HG03460 (cell line): Measurements from ENCODE around the gene GRIK2.

ENCODE experiments used
- ATAC-seq: cut with Tn5 transposase; IDR thresholded peaks from one replicate; pipeline ENCODE4 v1.9.1; 2021; ENCODE audit not compliant: unreplicated experiment

GRIK2 gene

GRCh38 chr6:101776919-101777350, 383.4 kb downstream of the GRIK2 start:
- ATAC-seq: no peak

GRCh38 chr6:101777646-101778045, 384.1 kb downstream of the GRIK2 start:
- no peak for ATAC-seq

GRCh38 chr6:101779051-101779844, 385.7 kb downstream of the GRIK2 start:
- ATAC-seq: no peak

GRCh38 chr6:101783287-101783686, 389.8 kb downstream of the GRIK2 start:
- no peak for ATAC-seq

- ATAC-seq: no peak
Measured at GRCh38 chr6:101784094-101784493, 390.6 kb downstream of the GRIK2 start.

GRCh38 chr6:101799531-101799930, 406.0 kb downstream of the GRIK2 start:
- no peak for ATAC-seq

GRCh38 chr6:101800598-101800997, 407.1 kb downstream of the GRIK2 start:
- ATAC-seq: no peak

- no peak for ATAC-seq
Measured at GRCh38 chr6:101803136-101803535, 409.6 kb downstream of the GRIK2 start.

GRCh38 chr6:101806241-101806640, 412.7 kb downstream of the GRIK2 start:
- no peak for ATAC-seq

GRCh38 chr6:101811108-101811507, 417.6 kb downstream of the GRIK2 start:
- ATAC-seq: no peak

GRCh38 chr6:101816716-101817115, 423.2 kb downstream of the GRIK2 start:
- ATAC-seq: no peak

- no peak for ATAC-seq
Measured at GRCh38 chr6:101818051-101818450, 424.5 kb downstream of the GRIK2 start.

GRCh38 chr6:101824551-101825345, 431.2 kb downstream of the GRIK2 start:
- no peak for ATAC-seq

GRCh38 chr6:101826269-101826668, 432.8 kb downstream of the GRIK2 start:
- ATAC-seq: no peak

- no peak for ATAC-seq
Measured at GRCh38 chr6:101826678-101827077, 433.2 kb downstream of the GRIK2 start.

- no peak for ATAC-seq
Measured at GRCh38 chr6:101830501-101831031, 437.1 kb downstream of the GRIK2 start.

GRCh38 chr6:101832371-101832770, 438.9 kb downstream of the GRIK2 start:
- ATAC-seq: no peak

GRCh38 chr6:101840100-101840499, 446.6 kb downstream of the GRIK2 start:
- ATAC-seq: no peak

- peak; percentile 72 for ATAC-seq
Measured at GRCh38 chr6:101845172-101845571, 451.7 kb downstream of the GRIK2 start.

- peak; percentile 84 for ATAC-seq
Measured at GRCh38 chr6:101845621-101846020, 452.1 kb downstream of the GRIK2 start.

- ATAC-seq: no peak
Measured at GRCh38 chr6:101847690-101848089, 454.2 kb downstream of the GRIK2 start.

- ATAC-seq: no peak
Measured at GRCh38 chr6:101851911-101852310, 458.4 kb downstream of the GRIK2 start.
